Measurements from ENCODE around the gene UBXN7. TPM values are rescaled to one million over a fixed set of nuclear protein-coding genes. Genes with fewer than 3 reads are reported as not detected.

Gene UBXN7
- total and polyA plus RNA-seq, 7 donors = 1.3 to 23.7 (median 12.2) TPM

DNA sequence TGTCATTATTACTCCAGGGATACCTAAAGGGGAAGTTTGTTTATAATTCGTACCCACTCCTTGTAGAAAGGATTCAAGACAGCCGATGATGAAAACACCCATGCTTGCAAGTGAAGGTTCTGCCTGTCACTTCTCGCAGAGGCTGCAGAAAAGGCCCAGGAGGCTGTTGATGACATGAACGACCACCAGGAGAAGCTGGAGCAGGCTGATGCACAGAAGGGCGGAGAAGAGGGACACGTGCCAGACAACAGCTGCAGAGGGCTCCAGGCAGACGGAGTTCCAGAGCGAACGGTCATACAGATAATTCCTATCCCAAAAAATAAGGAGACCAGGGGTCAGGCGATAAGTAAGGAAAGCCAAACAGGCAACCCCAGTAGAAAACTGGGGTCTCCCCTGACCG is 108.5 kb downstream of the UBXN7 start:
- H3K4me3 ChIP-seq = no peak overlapping the region
- intact Hi-C loops (cut with DNase I) = no loop called here
- no peaks in the 10 kb centered on the region for H3K4me1 ChIP-seq
- ATAC-seq (peak in 2 of 4 donors; percentile 52 to 60), DNase-seq (no peak)
- 21 to 37% (median 27%) methylated on average over 11 of the region's 11 CpGs for WGBS, 3 donors
- TF ChIP-seq, protein P1, sequence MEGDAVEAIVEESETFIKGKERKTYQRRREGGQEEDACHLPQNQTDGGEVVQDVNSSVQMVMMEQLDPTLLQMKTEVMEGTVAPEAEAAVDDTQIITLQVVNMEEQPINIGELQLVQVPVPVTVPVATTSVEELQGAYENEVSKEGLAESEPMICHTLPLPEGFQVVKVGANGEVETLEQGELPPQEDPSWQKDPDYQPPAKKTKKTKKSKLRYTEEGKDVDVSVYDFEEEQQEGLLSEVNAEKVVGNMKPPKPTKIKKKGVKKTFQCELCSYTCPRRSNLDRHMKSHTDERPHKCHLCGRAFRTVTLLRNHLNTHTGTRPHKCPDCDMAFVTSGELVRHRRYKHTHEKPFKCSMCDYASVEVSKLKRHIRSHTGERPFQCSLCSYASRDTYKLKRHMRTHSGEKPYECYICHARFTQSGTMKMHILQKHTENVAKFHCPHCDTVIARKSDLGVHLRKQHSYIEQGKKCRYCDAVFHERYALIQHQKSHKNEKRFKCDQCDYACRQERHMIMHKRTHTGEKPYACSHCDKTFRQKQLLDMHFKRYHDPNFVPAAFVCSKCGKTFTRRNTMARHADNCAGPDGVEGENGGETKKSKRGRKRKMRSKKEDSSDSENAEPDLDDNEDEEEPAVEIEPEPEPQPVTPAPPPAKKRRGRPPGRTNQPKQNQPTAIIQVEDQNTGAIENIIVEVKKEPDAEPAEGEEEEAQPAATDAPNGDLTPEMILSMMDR (IDR thresholded peaks at IDR 0.05) = no peak
- no peaks in the 10 kb centered on the region for H3K27me3 ChIP-seq (ENCODE audit: insufficient read depth in 3 of 3, low read length in 2 of 3)
- H3K36me3 ChIP-seq (ENCODE audit: insufficient read depth in 1 of 2, low read depth in 1 of 2) = no peaks in the 10 kb centered on the region
- H3K27ac ChIP-seq = no peak overlapping the region
- H3K9me3 ChIP-seq = no peaks in the 10 kb centered on the region

DNA sequence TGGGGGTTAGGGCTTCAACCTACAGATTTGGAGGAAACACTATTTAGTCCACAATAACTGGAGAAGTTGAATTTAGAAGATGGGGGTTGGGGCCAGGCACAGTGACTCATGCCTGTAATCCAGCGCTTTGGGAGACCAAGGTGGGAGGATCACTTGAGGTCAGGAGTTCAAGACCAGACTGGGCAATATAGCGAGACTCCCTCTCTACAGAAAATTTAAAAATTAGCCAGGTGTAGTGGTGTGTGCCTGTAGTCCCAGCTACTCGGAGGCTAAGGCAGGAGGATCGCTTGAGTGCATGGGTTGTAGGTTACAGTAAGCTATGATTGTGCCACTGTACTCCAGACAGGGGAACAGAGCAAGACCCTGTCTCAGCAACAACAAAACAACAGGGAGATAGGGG is 109.2 kb downstream of the UBXN7 start:
- H3K27me3 ChIP-seq (ENCODE audit: insufficient read depth in 3 of 3, low read length in 2 of 3) = no peaks in the 10 kb centered on the region
- TF ChIP-seq, protein P1 (IDR thresholded peaks at IDR 0.05) = no peak
- H3K9me3 ChIP-seq = no peaks in the 10 kb centered on the region
- no peak overlapping the region for H3K27ac ChIP-seq
- DNase-seq = no peak
- intact Hi-C loops (cut with DNase I) = no loop called here
- no peak overlapping the region for H3K4me3 ChIP-seq
- H3K4me1 ChIP-seq = no peaks in the 10 kb centered on the region
- 93 to 95% (median 95%) methylated on average over 4 of the region's 4 CpGs for WGBS, 3 donors
- ATAC-seq = no peak
- H3K36me3 ChIP-seq (ENCODE audit: insufficient read depth in 1 of 2, low read depth in 1 of 2) = no peaks in the 10 kb centered on the region

DNA sequence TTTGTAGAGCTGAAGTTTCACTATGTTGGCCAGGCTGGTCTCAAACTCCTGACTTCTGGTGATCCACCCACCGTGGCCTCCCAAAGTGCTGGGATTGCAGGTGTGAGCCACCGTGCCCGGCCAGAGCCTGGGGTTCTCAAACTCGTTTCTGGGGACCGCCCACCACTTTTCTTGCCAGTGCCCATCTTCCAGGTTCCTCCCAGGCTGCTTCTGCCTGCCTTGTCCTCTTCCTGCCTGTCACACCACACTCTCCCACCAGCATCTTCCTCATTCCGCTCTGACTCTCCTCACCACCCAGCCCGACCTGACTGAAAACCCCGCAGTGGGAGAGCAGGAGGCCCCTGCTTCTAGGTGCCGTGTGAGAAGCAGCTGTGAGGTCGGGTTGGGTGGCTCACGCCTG is 111.1 kb downstream of the UBXN7 start:
- 81 to 86% (median 84%) methylated on average over 11 of the region's 11 CpGs for WGBS, 3 donors
- Histone ChIP-seq H3K36me3 (ENCODE audit: insufficient read depth in 1 of 2, low read depth in 1 of 2) (no peaks in the 10 kb centered on the region), H3K4me1 (no peaks in the 10 kb centered on the region), H3K27me3 (ENCODE audit: insufficient read depth in 3 of 3, low read length in 2 of 3) (no peaks in the 10 kb centered on the region), H3K9me3 (no peaks in the 10 kb centered on the region), H3K4me3 (no peak overlapping the region), H3K27ac (no peak overlapping the region)
- ATAC-seq (no peak), DNase-seq (no peak)
- TF ChIP-seq, protein P1 (IDR thresholded peaks at IDR 0.05) = no peak
- intact Hi-C loops (cut with DNase I) = no loop called here

DNA sequence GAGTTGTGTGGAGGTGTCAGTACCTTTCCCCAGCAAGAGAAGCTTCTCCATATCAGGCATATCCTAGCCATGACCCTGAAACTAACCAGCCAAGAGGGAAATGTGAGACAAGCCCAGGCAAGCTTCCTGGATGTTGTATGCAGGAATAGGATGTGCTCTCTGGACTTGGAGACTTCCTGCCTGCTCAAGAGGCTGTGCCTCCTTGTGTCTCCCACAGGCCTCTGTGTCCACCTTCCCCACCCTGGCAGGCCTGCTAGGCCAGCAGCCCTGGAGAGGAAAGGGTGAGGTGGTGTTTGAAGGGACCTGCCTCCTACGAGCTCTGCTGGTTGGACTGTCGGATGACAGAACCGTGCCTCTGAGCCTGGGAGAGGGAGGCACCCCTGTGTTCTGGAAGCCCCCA is 112.1 kb downstream of the UBXN7 start:
- 70 to 80% (median 72%) methylated on average over 3 of the region's 3 CpGs for WGBS, 3 donors
- TF ChIP-seq, protein P1 (IDR thresholded peaks at IDR 0.05) = no peak
- H3K4me3 ChIP-seq = no peak overlapping the region
- no peaks in the 10 kb centered on the region for H3K4me1 ChIP-seq
- DNase-seq (no peak), ATAC-seq (no peak)
- no peak overlapping the region for H3K27ac ChIP-seq
- intact Hi-C loops (cut with DNase I) = no loop called here
- no peaks in the 10 kb centered on the region for H3K9me3 ChIP-seq
- H3K27me3 ChIP-seq (ENCODE audit: insufficient read depth in 3 of 3, low read length in 2 of 3) = no peaks in the 10 kb centered on the region
- H3K36me3 ChIP-seq (ENCODE audit: insufficient read depth in 1 of 2, low read depth in 1 of 2) = no peaks in the 10 kb centered on the region
